SU-DHL-6 (cell line): ENCODE results near the gene PHETA1.

Source experiments
- EZH2phosphoT487 ChIP-seq: fragments of 200-600 bp; sonication (generic), shearing (Covaris generic); conservative IDR thresholded peaks from 2 replicates; pipeline ENCODE4 v1.6.1; 2018; ENCODE audit warnings: mild to moderate bottlenecking, antibody characterized with exemption, low read length, moderate library complexity, mixed read lengths
- TF ChIP-seq, protein P1 (sequence below): fragments of 200-600 bp; sonication (generic); IDR thresholded peaks from one replicate; pipeline ENCODE4 v1.5.1; 2017; ENCODE audit warnings: antibody characterized with exemption, mild to moderate bottlenecking, low read length, moderate library complexity; ENCODE audit not compliant: insufficient read depth, poor library complexity, severe bottlenecking

DNA sequence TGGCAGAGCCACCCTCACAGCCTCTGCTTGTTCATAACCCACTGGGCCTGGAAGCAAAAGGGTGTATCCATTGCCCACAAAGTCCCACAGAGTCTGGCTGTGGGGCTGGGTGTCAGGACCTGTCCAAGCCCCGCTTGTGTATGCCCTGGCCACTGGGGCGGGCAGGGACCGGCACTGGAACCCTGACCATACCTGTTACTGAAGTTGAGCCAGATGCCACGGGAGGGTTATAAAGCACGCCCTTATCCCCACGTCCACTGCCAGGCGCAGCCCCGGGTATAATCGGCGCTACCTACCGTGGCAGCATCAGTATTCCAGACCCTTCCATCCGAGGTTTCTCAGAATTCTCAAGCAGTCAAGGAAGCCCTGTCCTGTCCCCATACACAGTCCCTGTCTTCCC lies 40.8 kb downstream of the PHETA1 start:
- TF ChIP-seq, protein P1, sequence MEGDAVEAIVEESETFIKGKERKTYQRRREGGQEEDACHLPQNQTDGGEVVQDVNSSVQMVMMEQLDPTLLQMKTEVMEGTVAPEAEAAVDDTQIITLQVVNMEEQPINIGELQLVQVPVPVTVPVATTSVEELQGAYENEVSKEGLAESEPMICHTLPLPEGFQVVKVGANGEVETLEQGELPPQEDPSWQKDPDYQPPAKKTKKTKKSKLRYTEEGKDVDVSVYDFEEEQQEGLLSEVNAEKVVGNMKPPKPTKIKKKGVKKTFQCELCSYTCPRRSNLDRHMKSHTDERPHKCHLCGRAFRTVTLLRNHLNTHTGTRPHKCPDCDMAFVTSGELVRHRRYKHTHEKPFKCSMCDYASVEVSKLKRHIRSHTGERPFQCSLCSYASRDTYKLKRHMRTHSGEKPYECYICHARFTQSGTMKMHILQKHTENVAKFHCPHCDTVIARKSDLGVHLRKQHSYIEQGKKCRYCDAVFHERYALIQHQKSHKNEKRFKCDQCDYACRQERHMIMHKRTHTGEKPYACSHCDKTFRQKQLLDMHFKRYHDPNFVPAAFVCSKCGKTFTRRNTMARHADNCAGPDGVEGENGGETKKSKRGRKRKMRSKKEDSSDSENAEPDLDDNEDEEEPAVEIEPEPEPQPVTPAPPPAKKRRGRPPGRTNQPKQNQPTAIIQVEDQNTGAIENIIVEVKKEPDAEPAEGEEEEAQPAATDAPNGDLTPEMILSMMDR = no peak
- no peak for TF ChIP-seq EZH2phosphoT487
